ENCODE measurements around the gene KANK2. TPM values are rescaled to one million over a fixed set of nuclear protein-coding genes. Genes with fewer than 3 reads are reported as not detected.

The KANK2 gene
- total RNA-seq, 4 donors from 2014 or later: 156 to 414 (median 327) TPM

- TF ChIP-seq CTCF (IDR thresholded peaks at IDR 0.05; ENCODE audit: low read depth): no peak
These were observed 4.4 kb upstream of the KANK2 start for GRCh38 chr19:11201791-11202190.

GRCh38 chr19:11200931-11201330, 3.6 kb upstream of the KANK2 start:
- no peak for TF ChIP-seq CTCF (IDR thresholded peaks at IDR 0.05; ENCODE audit: low read depth)

GRCh38 chr19:11200015-11200574, 2.8 kb upstream of the KANK2 start:
- TF ChIP-seq CTCF (IDR thresholded peaks at IDR 0.05; ENCODE audit: low read depth): no peak

GRCh38 chr19:11199517-11199916, 2.2 kb upstream of the KANK2 start:
- TF ChIP-seq CTCF (IDR thresholded peaks at IDR 0.05; ENCODE audit: low read depth): no peak

- TF ChIP-seq CTCF (IDR thresholded peaks at IDR 0.05; ENCODE audit: low read depth): no peak
These were observed 1.6 kb upstream of the KANK2 start for GRCh38 chr19:11198769-11199424.

- TF ChIP-seq CTCF (IDR thresholded peaks at IDR 0.05; ENCODE audit: low read depth): no peak
These were observed 810 bp upstream of the KANK2 start for GRCh38 chr19:11198175-11198534.

- TF ChIP-seq CTCF (IDR thresholded peaks at IDR 0.05; ENCODE audit: low read depth): no peak
These were observed 698 bp downstream of the KANK2 start for GRCh38 chr19:11196406-11197287.

Measured in subcutaneous adipose tissue (tissue), 4 donors.